K562 treated with DMSO at 1 percent for 12 hours (cell line): ENCODE data around the gene CEP85. TPM values are rescaled to one million over a fixed set of nuclear protein-coding genes. Genes with fewer than 3 reads are reported as not detected.

Experiments
- total RNA-seq: library from RNA; unstranded; fragments of 300-600 nt; gene quantifications from 2 replicates; pipeline ENCODE4 v1.2.3, GENCODE V29; 2022; ENCODE audit not compliant: insufficient read depth

CEP85 gene
- total RNA-seq, result 37.8 and 85.8 TPM in 2 replicates

DNA sequence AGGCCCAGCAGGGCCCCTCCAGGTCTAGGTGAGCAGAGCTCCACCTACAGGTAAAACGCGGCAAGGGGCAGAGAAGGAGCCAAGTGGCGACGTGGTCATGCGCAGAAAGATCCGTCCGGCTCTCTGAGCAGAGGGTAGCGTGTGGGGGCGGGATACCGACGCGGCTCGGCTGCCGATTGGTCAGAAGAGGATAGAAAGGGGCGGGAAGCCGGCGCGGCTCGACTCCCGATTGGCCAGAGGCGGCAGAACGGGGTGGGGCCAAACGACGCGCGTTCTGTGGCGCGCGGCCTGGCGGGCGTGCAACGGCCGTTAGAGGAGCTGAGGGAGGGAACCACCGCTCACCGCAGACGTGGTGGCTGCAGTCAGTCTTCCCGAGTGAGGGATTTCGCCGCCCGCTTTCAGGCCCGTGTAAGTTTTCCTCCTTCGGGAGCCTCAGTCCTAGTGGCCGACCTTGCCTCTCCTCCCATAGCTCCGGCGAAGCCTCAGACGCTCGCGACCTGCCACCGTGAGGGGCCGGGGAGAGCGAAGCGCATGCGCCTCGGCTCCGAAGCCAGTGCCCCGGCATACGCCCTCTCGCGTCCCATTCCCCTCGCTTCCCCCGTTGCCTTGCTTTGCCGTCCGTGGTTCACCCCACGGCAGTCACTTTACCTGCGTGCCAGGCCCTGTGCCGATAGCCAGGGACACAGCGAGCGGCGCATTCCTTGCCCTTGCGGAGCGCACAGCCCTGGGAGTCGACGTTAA, at the start of gene CEP85:
CEP85 (plus strand) TSS at position 298 of the 741 bp plus-strand sequence. CDS start 5,584 bp downstream, outside the sequence.

DNA sequence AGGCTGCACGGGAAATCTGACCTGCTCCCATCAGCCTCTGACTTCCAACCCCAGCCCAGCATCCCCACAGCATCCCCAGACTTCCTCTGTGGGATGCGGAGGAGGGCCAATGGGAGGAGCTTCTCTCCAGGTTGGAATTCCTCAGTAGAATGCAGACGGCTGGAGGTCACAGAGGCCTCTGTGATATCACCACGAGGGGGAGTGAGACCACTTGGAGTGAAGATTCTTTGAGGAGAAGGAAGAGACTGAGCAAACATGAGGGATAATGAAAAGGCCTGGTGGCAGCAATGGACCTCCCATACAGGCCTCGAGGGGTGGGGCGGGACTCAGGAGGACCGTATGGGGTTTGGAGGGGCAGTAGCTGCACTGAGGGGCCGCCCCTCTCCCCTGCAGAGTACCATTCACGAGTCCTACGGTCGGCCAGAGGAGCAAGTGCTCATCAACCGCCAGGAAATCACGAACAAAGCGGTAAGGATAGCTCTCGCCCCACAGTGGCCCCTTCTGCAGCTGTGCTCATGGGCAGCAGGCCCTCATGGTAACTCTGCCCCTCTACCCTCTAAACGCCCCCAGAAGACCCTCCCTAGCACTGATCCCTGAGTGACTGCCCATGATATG, 43.5 kb upstream of the CEP85 start, which contains the start of gene CATSPER4:
CATSPER4 (plus strand) TSS at position 230 of the 615 bp plus-strand sequence; CDS start at position 256, 26 bp downstream.

GRCh38 chr1:26279456-26280332, 45.7 kb downstream of the CEP85 start, which contains the start of gene SH3BGRL3:
Gene SH3BGRL3, plus strand, starts transcription at chr1:26280086. Its CDS starts 70 bp downstream, at chr1:26280156.

GRCh38 chr1:26306290-26307229, 72.6 kb downstream of the CEP85 start, which contains the start of gene UBXN11:
Gene UBXN11, minus strand, starts transcription at chr1:26306636. Its CDS starts 3,753 bp downstream, at chr1:26302883.

GRCh38 chr1:26317612-26318337, 83.8 kb downstream of the CEP85 start, which contains the start of gene CD52:
Gene CD52, plus strand, starts transcription at chr1:26317958. Its CDS starts 60 bp downstream, at chr1:26318018.

Other genes starting within 250 kb of the CEP85 start
- 5.4 and 8.6 TPM in 2 replicates for gene PAFAH2, start 236.1 kb upstream of the CEP85 start, total RNA-seq
- gene EXTL1, start 212.4 kb upstream of the CEP85 start, total RNA-seq, result 0.38 TPM in 1 of 2 replicates, not detected in the other
- not detected in 2 replicates for gene SLC30A2, start 188.1 kb upstream of the CEP85 start, total RNA-seq
- gene TRIM63, start 166.6 kb upstream of the CEP85 start, total RNA-seq, result 0.37 TPM in 1 of 2 replicates, not detected in the other
- gene PDIK1L, start 122.4 kb upstream of the CEP85 start, total RNA-seq, result 4.8 and 16.2 TPM in 2 replicates
- gene FAM110D, start 75.1 kb upstream of the CEP85 start, total RNA-seq, result 0.47 and 0.70 TPM in 2 replicates
- gene C1orf232, start 65.2 kb upstream of the CEP85 start, total RNA-seq, result not detected in 2 replicates
- 71.2 and 131 TPM in 2 replicates for gene ZNF593, start 64.3 kb upstream of the CEP85 start, total RNA-seq
- 4.6 TPM in 1 of 2 replicates, not detected in the other for gene ZNF593OS, start 62.4 kb upstream of the CEP85 start, total RNA-seq
- gene CNKSR1, start 56.7 kb upstream of the CEP85 start, total RNA-seq, result 0.62 and 0.64 TPM in 2 replicates
- gene CATSPER4, start 43.6 kb upstream of the CEP85 start, total RNA-seq, result not detected in 2 replicates
- gene SH3BGRL3, start 45.9 kb downstream of the CEP85 start, total RNA-seq, result 70.9 and 79.9 TPM in 2 replicates
- gene UBXN11, start 72.4 kb downstream of the CEP85 start, total RNA-seq, result 15.6 and 18.2 TPM in 2 replicates
- 57.7 and 74.8 TPM in 2 replicates for gene CD52, start 83.8 kb downstream of the CEP85 start, total RNA-seq
- gene CRYBG2, start 119.9 kb downstream of the CEP85 start, total RNA-seq, result 2.4 and 7.7 TPM in 2 replicates
- not detected in 2 replicates for gene ZNF683, start 138.6 kb downstream of the CEP85 start, total RNA-seq
- not detected in 2 replicates for gene LIN28A, start 176.6 kb downstream of the CEP85 start, total RNA-seq
- 21.3 and 32.0 TPM in 2 replicates for gene DHDDS, start 198.1 kb downstream of the CEP85 start, total RNA-seq
- 670 and 811 TPM in 2 replicates for gene HMGN2, start 238.2 kb downstream of the CEP85 start, total RNA-seq